GM23248 (cell line): ENCODE measurements around the gene PPP2R5C. TPM values are rescaled to one million over a fixed set of nuclear protein-coding genes. Genes with fewer than 3 reads are reported as not detected.
"Not testable (repeated sequence)": the region's sequence is repeated elsewhere in the genome, so short reads cannot be mapped to it uniquely, and the experiment has no call there.

Experiments
- DNase-seq: peaks from one replicate; pipeline ENCODE4 v3.0.0-alpha.2; 2015
- H2AFZ ChIP-seq: fragments of 200-600 bp; sonication (generic); 2 replicates; pipeline ENCODE4 v1.6.1; 2016; ENCODE audit warnings: antibody characterized with exemption
- H3F3A ChIP-seq: fragments of 200-600 bp; sonication (generic); 2 replicates; pipeline ENCODE4 v1.6.1; 2016; ENCODE audit warnings: mild to moderate bottlenecking, antibody characterized with exemption, mixed run types; ENCODE audit not compliant: insufficient read depth
- H3K27ac ChIP-seq: fragments of 200-600 bp; sonication (generic); 2 replicates; pipeline ENCODE4 v1.5.1; 2016; ENCODE audit warnings: mild to moderate bottlenecking
- H3K27me3 ChIP-seq: fragments of 200-600 bp; sonication (generic); replicated peaks from 2 replicates; pipeline ENCODE4 v1.6.1; 2016; ENCODE audit warnings: mild to moderate bottlenecking; ENCODE audit not compliant: insufficient read depth
- H3K36me3 ChIP-seq: fragments of 200-600 bp; sonication (generic); 2 replicates; pipeline ENCODE4 v1.6.1; 2016; ENCODE audit warnings: low read depth, mild to moderate bottlenecking
- H3K4me1 ChIP-seq: fragments of 200-600 bp; sonication (generic); 2 replicates; pipeline ENCODE4 v1.6.1; 2016; ENCODE audit warnings: mild to moderate bottlenecking; ENCODE audit not compliant: insufficient read depth
- H3K4me2 ChIP-seq: fragments of 200-600 bp; sonication (generic); one replicate; pipeline ENCODE4 v1.6.1; 2016; ENCODE audit warnings: mild to moderate bottlenecking; ENCODE audit not compliant: unreplicated experiment
- H3K4me3 ChIP-seq: fragments of 200-600 bp; sonication (generic); 2 replicates; pipeline ENCODE4 v1.5.1; 2016; ENCODE audit warnings: mild to moderate bottlenecking
- H3K79me2 ChIP-seq: fragments of 200-600 bp; sonication (generic); 2 replicates; pipeline ENCODE4 v1.6.1; 2016; ENCODE audit warnings: mild to moderate bottlenecking; ENCODE audit not compliant: insufficient read depth
- H3K9ac ChIP-seq: fragments of 200-600 bp; sonication (generic); 2 replicates; pipeline ENCODE4 v1.6.1; 2016; ENCODE audit warnings: mild to moderate bottlenecking
- H3K9me2 ChIP-seq: fragments of 200-600 bp; sonication (generic); 2 replicates; pipeline ENCODE4 v1.6.1; 2016; ENCODE audit warnings: mixed run types, mild to moderate bottlenecking, moderate library complexity; ENCODE audit not compliant: insufficient read depth
- H3K9me3 ChIP-seq: fragments of 200-600 bp; sonication (generic); one replicate; pipeline ENCODE4 v1.6.1; 2017; ENCODE audit warnings: low read depth
- H4K20me1 ChIP-seq: fragments of 200-600 bp; sonication (generic); 2 replicates; pipeline ENCODE4 v1.6.0; 2016; ENCODE audit not compliant: insufficient read depth
- EZH2 ChIP-seq: fragments of 200-600 bp; sonication (generic); IDR thresholded peaks from 2 replicates; pipeline ENCODE4 v1.6.1; 2018; ENCODE audit warnings: antibody characterized with exemption, mild to moderate bottlenecking; ENCODE audit not compliant: insufficient read depth, poor library complexity, severe bottlenecking
- EZH2phosphoT487 ChIP-seq: fragments of 200-600 bp; sonication (generic); IDR thresholded peaks from 2 replicates; pipeline ENCODE4 v1.6.1; 2018; ENCODE audit warnings: antibody characterized with exemption, moderate library complexity, mild to moderate bottlenecking, low read depth; ENCODE audit not compliant: insufficient read depth
- WGBS, 2 experiments: methylation state at CpG; one replicate each; pipeline ENCODE4 v1.1.6; 2015 to 2017; ENCODE audit warnings: low lambda C conversion rate in 2 of 2, low coverage in 1 of 2; ENCODE audit errors: missing lambda C conversion rate in 2 of 2; 5-methylcytosine and 5-hydroxymethylcytosine counted together
- in situ Hi-C: fragments of 300-500 bp; cut with MboI; formaldehyde crosslinking; loops from 2 replicates; pipeline ENCODE4 v1.15.0; 2020
- polyA plus RNA-seq: library from polyadenylated mRNA; unstranded; fragments of >200 nt; fragmentation: Nextera tagmentation; extraction: Ambion mirVana; gene quantifications from 2 replicates; pipeline ENCODE4 v1.2.1, GENCODE V29; 2016
- total RNA-seq: library from RNA; depleted of rRNA; stranded (reverse); fragments of >200 nt; shearing (Covaris generic); gene quantifications from 2 replicates; pipeline ENCODE4 v1.2.3, GENCODE V29; 2014

Gene PPP2R5C
- total and polyA plus RNA-seq, 2 experiments from 2014 or later, result 76.3 to 77.9 TPM

DNA sequence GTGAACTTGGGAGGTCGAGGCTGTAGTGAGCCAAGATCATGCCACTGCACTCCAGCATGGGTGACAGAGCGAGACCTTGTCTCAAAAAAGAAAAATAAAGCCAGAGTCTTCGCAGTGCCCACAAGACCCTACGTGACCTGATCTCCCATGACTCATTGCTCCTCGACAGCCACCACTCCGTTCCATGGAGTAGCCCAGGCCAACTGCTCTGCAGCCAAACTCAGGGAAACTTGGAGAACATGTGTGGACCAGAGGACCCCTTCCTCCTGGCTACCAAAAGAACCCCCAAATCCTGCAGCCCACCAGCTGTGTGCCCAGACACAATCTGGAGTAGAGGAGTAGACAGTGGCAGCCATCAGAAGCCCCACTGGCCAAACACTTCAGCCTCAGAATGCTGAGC is 32.1 kb upstream of the PPP2R5C start:
- in situ Hi-C loops, result no loop called here
- no peaks in the 10 kb centered on the region for H4K20me1 ChIP-seq
- no peak overlapping the region for H3K9ac ChIP-seq
- H3K27me3 ChIP-seq, result no peaks in the 10 kb centered on the region
- H3K36me3 ChIP-seq, result no peaks in the 10 kb centered on the region
- H3K79me2 ChIP-seq, result no peaks in the 10 kb centered on the region
- H3K9me2 ChIP-seq, result no peaks in the 10 kb centered on the region
- 66 to 67% methylated on average over 6 of the region's 6 CpGs for WGBS, 2 experiments
- no peak overlapping the region for H3K4me3 ChIP-seq
- peaks cover 12% of the 10 kb centered on the region for H3K4me1 ChIP-seq
- H3F3A ChIP-seq, result no peaks in the 10 kb centered on the region
- H3K9me3 ChIP-seq, result no peaks in the 10 kb centered on the region
- no peak overlapping the region for H3K4me2 ChIP-seq
- no peak for TF ChIP-seq EZH2
- TF ChIP-seq EZH2phosphoT487, result no peak
- DNase-seq, result no peak
- H3K27ac ChIP-seq, result no peak overlapping the region
- no peak overlapping the region for H2AFZ ChIP-seq

DNA sequence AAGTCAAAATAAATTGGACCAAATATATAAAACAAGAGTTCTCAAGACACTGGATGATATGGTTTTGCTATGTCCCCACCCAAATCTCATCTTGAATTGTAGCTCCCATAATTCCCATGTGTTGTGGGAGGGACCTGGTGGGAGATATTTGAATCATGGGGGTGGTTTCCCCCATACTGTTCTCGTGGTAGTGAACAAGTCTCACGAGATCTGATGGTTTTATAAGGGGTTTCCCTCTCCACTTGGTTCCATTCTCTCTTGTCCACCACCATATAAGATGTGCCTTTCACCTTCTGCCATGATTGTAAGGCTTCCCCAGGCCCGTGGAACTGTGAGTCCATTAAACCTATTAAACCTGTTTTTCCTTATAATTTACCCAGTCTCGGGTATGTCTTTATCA is 31.4 kb upstream of the PPP2R5C start:
- H3K27ac ChIP-seq, in situ Hi-C loops, H3K4me2 ChIP-seq, H2AFZ ChIP-seq, H3K9ac ChIP-seq, H3K27me3 ChIP-seq, H3F3A ChIP-seq, H3K4me3 ChIP-seq, H3K9me2 ChIP-seq, H3K79me2 ChIP-seq, H3K9me3 ChIP-seq, DNase-seq, H3K36me3 ChIP-seq, H4K20me1 ChIP-seq: not testable (repeated sequence)
- H3K4me1 ChIP-seq, result peaks cover 12% of the 10 kb centered on the region
- WGBS, 2 experiments, result 76 to 77% methylated on average over 4 of the region's 4 CpGs

DNA sequence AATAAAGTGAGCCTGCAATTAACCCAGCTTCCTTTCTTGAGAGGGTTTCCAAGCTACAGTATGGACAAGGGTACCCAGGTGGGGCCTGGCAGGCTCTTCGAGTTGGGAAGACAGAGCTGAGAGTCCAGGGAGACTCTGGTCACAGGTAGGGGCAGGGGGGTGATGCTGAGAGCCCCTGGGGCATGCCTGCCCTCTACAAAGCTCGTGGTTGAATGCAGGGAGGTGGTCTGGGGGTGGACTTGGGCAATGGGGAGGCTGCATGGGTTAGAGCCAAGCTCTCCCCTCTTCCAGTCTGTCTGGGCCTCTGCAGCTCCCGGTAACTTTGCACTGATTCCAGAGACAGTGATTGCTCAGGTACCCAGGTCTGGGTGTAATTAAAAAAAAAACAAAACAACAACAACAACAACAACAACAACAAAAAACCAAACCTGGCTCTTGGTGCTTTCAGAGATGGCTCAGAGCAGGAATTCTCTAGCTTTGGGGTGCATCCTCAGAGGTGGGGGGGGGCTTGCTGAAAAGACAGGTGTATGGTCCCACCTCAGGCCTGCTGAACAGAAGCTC is 30.8 kb upstream of the PPP2R5C start:
- DNase-seq, result no peak
- Histone ChIP-seq H3K36me3 (no peaks in the 10 kb centered on the region), H3K27me3 (no peaks in the 10 kb centered on the region; the same call in 1 of the 2 replicates), H3K9me3 (no peaks in the 10 kb centered on the region), H2AFZ (peak overlapping the region; percentile 51), H3K4me3 (peak overlapping the region; percentile 4; the same call in 1 of the 2 replicates), H3K4me2 (peak overlapping the region; percentile 46), H3K27ac (no peak overlapping the region), H3K9ac (no peak overlapping the region; the same call in 1 of the 2 replicates), H3K4me1 (peaks cover 12% of the 10 kb centered on the region), H3K79me2 (no peaks in the 10 kb centered on the region), H3F3A (no peaks in the 10 kb centered on the region), H4K20me1 (no peaks in the 10 kb centered on the region), H3K9me2 (no peaks in the 10 kb centered on the region)
- TF ChIP-seq EZH2phosphoT487, result no peak
- TF ChIP-seq EZH2, result no peak
- in situ Hi-C loops, result no loop called here
- WGBS, 2 experiments, result 39 to 52% methylated on average over 3 of the region's 3 CpGs

DNA sequence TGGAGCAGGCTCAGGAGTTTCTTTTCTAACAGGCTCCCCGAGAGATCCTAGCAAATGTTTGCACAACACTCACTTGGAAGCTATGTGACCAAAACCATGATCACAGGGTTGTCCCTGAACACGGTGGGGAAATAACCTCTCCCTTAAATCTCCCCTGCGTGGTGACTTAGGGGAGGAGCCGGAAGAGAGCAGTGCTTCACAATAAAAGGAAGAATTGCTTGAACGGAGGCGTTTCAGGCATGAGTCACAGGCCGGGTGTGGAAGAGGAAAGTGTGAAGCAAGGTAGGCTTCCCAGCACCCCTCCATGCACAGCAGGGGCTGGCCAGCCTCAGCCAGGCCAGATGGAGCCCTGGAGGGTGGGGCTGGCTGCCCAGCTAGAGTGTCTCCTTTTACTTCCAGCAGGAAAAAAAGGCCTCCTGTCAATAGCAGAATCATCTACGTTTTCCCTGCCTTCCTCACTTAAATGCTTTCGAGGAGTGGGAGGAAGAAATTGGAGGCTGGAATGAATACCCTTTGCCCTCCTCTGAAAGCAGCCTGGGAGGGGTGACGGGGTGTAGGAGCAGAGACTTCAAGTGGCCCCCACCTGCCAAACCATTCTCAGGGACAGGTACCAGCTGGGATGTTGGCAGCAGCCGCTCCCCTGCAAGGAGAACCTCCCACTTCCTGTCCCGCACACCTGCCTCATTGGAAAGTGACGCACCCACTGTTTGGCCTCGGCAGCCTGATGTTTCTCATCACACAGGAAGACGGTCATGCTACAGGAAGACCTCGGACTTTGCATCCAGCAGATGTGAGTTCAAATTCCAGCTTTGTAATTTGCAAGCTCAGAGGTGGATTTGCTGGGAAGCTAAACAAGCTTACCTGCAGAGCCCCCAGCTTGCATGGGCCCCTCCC is 30.1 kb upstream of the PPP2R5C start:
- Histone ChIP-seq H3K27ac (no peak overlapping the region), H3K4me1 (peaks cover 12% of the 10 kb centered on the region), H3K9me3 (no peaks in the 10 kb centered on the region), H3K9me2 (no peaks in the 10 kb centered on the region), H3F3A (no peaks in the 10 kb centered on the region), H3K4me2 (peak overlapping the region; percentile 46), H3K79me2 (no peaks in the 10 kb centered on the region), H4K20me1 (no peaks in the 10 kb centered on the region), H3K4me3 (peak overlapping the region; percentile 4; the same call in 1 of the 2 replicates), H3K27me3 (no peaks in the 10 kb centered on the region; the same call in none of the 2 replicates), H2AFZ (peak overlapping the region; percentile 51), H3K9ac (no peak overlapping the region; the same call in 1 of the 2 replicates), H3K36me3 (no peaks in the 10 kb centered on the region)
- DNase-seq, result peak; percentile 90
- TF ChIP-seq EZH2 (no peak), EZH2phosphoT487 (no peak)
- in situ Hi-C loops, result no loop called here
- 19 to 22% methylated on average over 16 of the region's 16 CpGs for WGBS, 2 experiments
